Panc1 (cell line): ENCODE measurements around the gene DTNB. TPM values are rescaled to one million over a fixed set of nuclear protein-coding genes. Genes with fewer than 3 reads are reported as not detected.

Source experiments
- ATAC-seq: fragments of 200-7000 bp; cut with Tn5 transposase; 2 replicates; pipeline ENCODE4 v1.9.1; 2020; ENCODE audit warnings: mild to moderate bottlenecking, moderate library complexity
- BruUV-seq: library from RNA; stranded (reverse); fragments of 400-500 nt; replicated peaks from 2 replicates; lab custom pipeline; 2021; lab: Mats Ljungman, UMichigan
- CTCF ChIA-PET: fragments of 300-600 bp; sonication (Branson Sonifier 250); formaldehyde crosslinking; loops from one replicate; lab custom pipeline; 2022; ENCODE audit warnings: antibody characterized with exemption; lab: Charles Lee
- POLR2A ChIA-PET: fragments of 300-600 bp; sonication (Branson Sonifier 250); formaldehyde crosslinking; loops from one replicate; lab custom pipeline; 2022; ENCODE audit warnings: antibody characterized with exemption; lab: Charles Lee
- DNase-seq: peaks from one replicate; pipeline ENCODE4 v3.0.0-alpha.2; 2010; ENCODE audit warnings: low read depth, low spot score
- H3K27ac ChIP-seq: 2 replicates; pipeline ENCODE4 v1.5.1; 2011; ENCODE audit warnings: mild to moderate bottlenecking, low read length, inconsistent platforms
- H3K27me3 ChIP-seq: fragments of 200-500 bp; sonication (Bioruptor generic); 2 replicates; pipeline ENCODE4 v1.6.0; 2014; ENCODE audit warnings: low read length, inconsistent platforms; ENCODE audit not compliant: control insufficient read depth, insufficient read depth
- H3K36me3 ChIP-seq: fragments of 200-500 bp; sonication (Bioruptor generic); 2 replicates; pipeline ENCODE4 v1.5.1; 2014; ENCODE audit warnings: inconsistent platforms, mild to moderate bottlenecking, low read length, moderate library complexity; ENCODE audit not compliant: control insufficient read depth, insufficient read depth
- H3K4me1 ChIP-seq: 2 replicates; pipeline ENCODE4 v1.5.1; 2011; ENCODE audit warnings: inconsistent platforms, mild to moderate bottlenecking, low read length, moderate library complexity; ENCODE audit not compliant: control insufficient read depth, insufficient read depth
- H3K4me3 ChIP-seq, 2 experiments: 2 replicates each; pipeline ENCODE4 v1.5.1; 2011 to 2012; ENCODE audit warnings: low read depth in 2 of 2, low read length in 2 of 2, mild to moderate bottlenecking in 2 of 2, inconsistent platforms in 1 of 2, moderate library complexity in 1 of 2
- H3K9me3 ChIP-seq: fragments of 200-500 bp; sonication (Bioruptor generic); 2 replicates; pipeline ENCODE4 v1.5.1; 2014; ENCODE audit warnings: low read depth, mild to moderate bottlenecking, inconsistent platforms, low read length, moderate library complexity; ENCODE audit not compliant: control insufficient read depth, insufficient read depth
- CTCF ChIP-seq: fragments of 450-650 bp; IDR thresholded peaks from 2 replicates; pipeline ENCODE4 v1.5.1; 2017; ENCODE audit warnings: mild to moderate bottlenecking
- POLR2AphosphoS5 ChIP-seq: IDR thresholded peaks from 2 replicates; pipeline ENCODE4 v1.6.1; 2012; ENCODE audit warnings: mild to moderate bottlenecking, low read depth, low read length, moderate library complexity
- REST ChIP-seq, 2 experiments: IDR thresholded peaks; 2 replicates each; pipeline ENCODE4 v1.6.1; 2011 to 2012; ENCODE audit warnings: low read depth in 2 of 2, control low read depth in 1 of 2, low read length in 1 of 2, mild to moderate bottlenecking in 1 of 2, moderate library complexity in 1 of 2; ENCODE audit not compliant: insufficient read depth in 1 of 2
- SIN3A ChIP-seq: IDR thresholded peaks from 2 replicates; pipeline ENCODE4 v1.6.1; 2012; ENCODE audit warnings: low read depth, mild to moderate bottlenecking, low read length, moderate library complexity, borderline replicate concordance; ENCODE audit not compliant: insufficient read depth
- TCF7L2 ChIP-seq: IDR thresholded peaks from 2 replicates; pipeline ENCODE4 v1.6.1; 2011; ENCODE audit warnings: mild to moderate bottlenecking, low read depth, low read length, inconsistent platforms
- in situ Hi-C: cut with HindIII; loops from 2 replicates; pipeline ENCODE4 v1.10.0; 2016; ENCODE audit warnings: low sequenced_read_pairs, low pct_unique_long_range_greater_than_20kb
- intact Hi-C: fragments of 100-400 bp; cut with micrococcal nuclease; formaldehyde crosslinking; loops from one replicate; pipeline ENCODE4 v1.10.0; 2022; ENCODE audit not compliant: unreplicated experiment
- total RNA-seq: library from RNA; stranded (reverse); gene quantifications from one replicate; pipeline ENCODE4 v1.2.1, GENCODE V29; 2021; ENCODE audit not compliant: unreplicated experiment

Gene DTNB
- total RNA-seq, 1 experiment from 2014 or later = 37.8 TPM

DNA sequence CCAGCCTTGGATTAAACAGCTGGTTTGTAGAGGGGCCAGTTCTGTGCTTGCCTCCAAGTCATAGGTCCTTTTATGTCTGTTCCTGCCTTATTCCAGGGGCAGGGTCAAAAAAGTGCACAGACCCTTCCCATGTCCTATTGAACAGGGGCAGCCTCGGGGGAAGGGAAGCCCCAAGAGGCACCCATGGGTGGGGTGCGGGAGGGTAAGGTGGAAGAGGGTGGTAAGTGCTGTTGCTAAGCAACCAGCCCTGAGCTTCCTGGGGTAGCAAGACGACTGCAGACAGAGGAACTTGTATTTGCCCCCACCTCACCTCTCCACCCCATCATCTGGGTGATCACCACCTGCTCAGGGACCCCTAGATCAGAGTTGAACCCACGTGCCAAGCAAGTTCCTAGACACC, 339.4 kb downstream of the DTNB start:
- ATAC-seq (no peak), DNase-seq (no peak)
- H3K4me3 ChIP-seq = no peak overlapping the region
- no peak overlapping the region for H3K27ac ChIP-seq
- H3K9me3 ChIP-seq = no peaks in the 10 kb centered on the region
- ChIA-PET CTCF (interaction anchor here (1.0 kb wide), 1 partner anchor 28 kb away, joined by 3 read pairs; no protein-coding TSS in a partner anchor), POLR2A (no interaction called here)
- H3K4me1 ChIP-seq = no peaks in the 10 kb centered on the region
- H3K36me3 ChIP-seq = no peaks in the 10 kb centered on the region
- intact Hi-C loops (no loop called here), in situ Hi-C loops (no loop called here)
- H3K27me3 ChIP-seq = no peaks in the 10 kb centered on the region
- BruUV-seq = no TSS peak
- TF ChIP-seq TCF7L2 = no peak
- TF ChIP-seq SIN3A = no peak
- TF ChIP-seq CTCF = no peak
- no peak for TF ChIP-seq POLR2AphosphoS5
- no peak for TF ChIP-seq REST (IDR thresholded peaks at IDR 0.05; ENCODE audit: insufficient read depth in 1 of 2, low read depth in 2 of 2, low read length in 1 of 2)

DNA sequence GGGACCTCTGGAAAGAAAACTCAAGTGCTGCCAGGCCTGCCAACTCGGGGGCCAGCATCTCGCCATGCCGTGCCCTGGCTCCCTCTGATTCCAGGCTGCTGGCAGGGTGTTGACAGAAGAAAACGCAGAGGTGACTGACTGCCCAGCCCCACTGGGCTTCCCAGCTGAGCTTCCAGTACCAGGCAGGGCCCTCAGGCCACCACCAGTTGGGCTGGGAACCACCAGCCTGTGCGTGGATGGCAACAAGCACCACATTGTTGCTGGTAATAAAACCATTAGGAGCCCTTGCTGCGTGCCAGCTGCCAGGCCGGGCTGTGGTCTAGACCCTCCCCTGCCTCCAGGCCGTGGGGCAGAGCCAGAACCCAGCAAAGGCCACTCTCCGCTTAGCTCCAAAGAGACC, 340.8 kb downstream of the DTNB start:
- in situ Hi-C loops = no loop called here
- ChIA-PET CTCF (no interaction called here), POLR2A (no interaction called here)
- intact Hi-C loops = no loop called here
- ATAC-seq (no peak), DNase-seq (no peak)
- no peaks in the 10 kb centered on the region for H3K9me3 ChIP-seq
- H3K27ac ChIP-seq = no peak overlapping the region
- TF ChIP-seq TCF7L2 = no peak
- TF ChIP-seq SIN3A = no peak
- TF ChIP-seq REST (IDR thresholded peaks at IDR 0.05; ENCODE audit: insufficient read depth in 1 of 2, low read depth in 2 of 2, low read length in 1 of 2) = no peak
- no peak for TF ChIP-seq CTCF
- no peak for TF ChIP-seq POLR2AphosphoS5
- no peak overlapping the region for H3K4me3 ChIP-seq
- H3K36me3 ChIP-seq = no peaks in the 10 kb centered on the region
- BruUV-seq = no TSS peak
- no peaks in the 10 kb centered on the region for H3K4me1 ChIP-seq
- no peaks in the 10 kb centered on the region for H3K27me3 ChIP-seq
